Fibroblast of pulmonary artery (primary cell): ENCODE measurements around the gene TWF1.

Source experiments
- DNase-seq: peaks from one replicate; pipeline ENCODE4 v3.0.0-alpha.2; 2010; ENCODE audit warnings: low read depth
- H3K4me3 ChIP-seq: replicated peaks from 2 replicates; pipeline ENCODE4 v1.5.1; 2011; ENCODE audit warnings: low read depth, mild to moderate bottlenecking, control low read depth, low read length, moderate library complexity
- CTCF ChIP-seq: IDR thresholded peaks from 2 replicates; pipeline ENCODE4 v1.5.1; 2011; ENCODE audit warnings: mild to moderate bottlenecking, control low read depth, low read length, inconsistent platforms; ENCODE audit errors: missing control alignments

TWF1 gene

GRCh38 chr12:43840338-43840737 lies 34.2 kb upstream of the TWF1 start:
- no peak for TF ChIP-seq CTCF
- no peak for DNase-seq
- no peak overlapping the region for H3K4me3 ChIP-seq

GRCh38 chr12:43836475-43836989 lies 30.4 kb upstream of the TWF1 start:
- peak overlapping the region; percentile 65 for H3K4me3 ChIP-seq
- no peak for TF ChIP-seq CTCF
- peak; percentile 54 for DNase-seq

- peak; percentile 45 for DNase-seq
- no peak for TF ChIP-seq CTCF
- peak within 1 kb of the TSS; percentile 65 for H3K4me3 ChIP-seq
Observed at GRCh38 chr12:43835656-43836474, 29.7 kb upstream of the TWF1 start, which contains the start of gene TMEM117. TSS of gene TMEM117 (plus strand) at chr12:43836081.

- DNase-seq: peak; percentile 11
- peak overlapping the region; percentile 65 for H3K4me3 ChIP-seq
- TF ChIP-seq CTCF: no peak
Observed at GRCh38 chr12:43835264-43835655, 29.1 kb upstream of the TWF1 start.

- no peak overlapping the region for H3K4me3 ChIP-seq
- no peak for DNase-seq
- TF ChIP-seq CTCF: no peak
Observed at GRCh38 chr12:43832463-43833168, 26.5 kb upstream of the TWF1 start.

- no peak overlapping the region for H3K4me3 ChIP-seq
- DNase-seq: no peak
- TF ChIP-seq CTCF: no peak
Observed at GRCh38 chr12:43827093-43827492, 21.0 kb upstream of the TWF1 start.
